H1 (cell line): ENCODE measurements around the gene PITPNC1. TPM values are rescaled to one million over a fixed set of nuclear protein-coding genes. Genes with fewer than 3 reads are reported as not detected.
"Not testable (repeated sequence)": the region's sequence is repeated elsewhere in the genome, so short reads cannot be mapped to it uniquely, and the experiment has no call there.

ENCODE experiments used
- CTCF ChIA-PET: fragments of 300-600 bp; sonication (Branson Sonifier 250); formaldehyde crosslinking; loops from one replicate; lab custom pipeline; 2021; ENCODE audit not compliant: partially characterized antibody; lab: Charles Lee
- POLR2A ChIA-PET: fragments of 300-600 bp; sonication (Branson Sonifier 250); formaldehyde crosslinking; loops from one replicate; lab custom pipeline; 2021; ENCODE audit warnings: inconsistent platforms; ENCODE audit not compliant: partially characterized antibody; lab: Charles Lee
- DNase-seq, 2 experiments: peaks; one replicate each; pipeline versions ENCODE4 v3.0.0 to v3.0.0-alpha.2; 2010 to 2022; ENCODE audit warnings: low spot score in 2 of 2, low read depth in 1 of 2, mixed read lengths in 1 of 2
- FAIRE-seq: peaks from 2 replicates; lab custom pipeline; 2011; peaks lifted over from hg19 to GRCh38; lab: Jason Lieb, UNC
- H2AFZ ChIP-seq: 2 replicates; pipeline ENCODE4 v1.8.1; 2012; ENCODE audit warnings: low read length, inconsistent platforms
- H2AK5ac ChIP-seq: 2 replicates; pipeline ENCODE4 v1.6.1; 2013; ENCODE audit warnings: low read depth, low read length
- H2BK120ac ChIP-seq: replicated peaks from 2 replicates; pipeline ENCODE3; 2013; ENCODE audit warnings: low read depth, low read length, inconsistent platforms
- H2BK12ac ChIP-seq: 2 replicates; pipeline ENCODE4 v1.6.1; 2013; ENCODE audit warnings: low read depth, low read length
- H2BK15ac ChIP-seq: 2 replicates; pipeline ENCODE4 v1.6.1; 2013; ENCODE audit warnings: low read length
- H2BK20ac ChIP-seq: 2 replicates; pipeline ENCODE4 v1.6.1; 2013; ENCODE audit warnings: low read length
- H2BK5ac ChIP-seq: 2 replicates; pipeline ENCODE4 v1.6.1; 2013; ENCODE audit warnings: low read depth, low read length
- H3K14ac ChIP-seq: 2 replicates; pipeline ENCODE4 v1.6.1; 2013; ENCODE audit warnings: inconsistent platforms; ENCODE audit not compliant: insufficient read length
- H3K18ac ChIP-seq: 2 replicates; pipeline ENCODE4 v1.6.1; 2013; ENCODE audit warnings: low read length; ENCODE audit errors: extremely low read depth
- H3K23ac ChIP-seq: 2 replicates; pipeline ENCODE4 v1.6.1; 2013; ENCODE audit warnings: inconsistent platforms; ENCODE audit not compliant: insufficient read length
- H3K23me2 ChIP-seq: 2 replicates; pipeline ENCODE4 v1.6.1; 2013; ENCODE audit warnings: low read depth, low read length
- H3K27ac ChIP-seq: 2 replicates; pipeline ENCODE4 v1.6.1; 2011; ENCODE audit warnings: low read depth, low read length, inconsistent platforms
- H3K27me3 ChIP-seq, 4 experiments: replicated peaks in 1 of 4; 1 replicate in 1 of 4; 2 replicates in 3 of 4; pipeline versions ENCODE4 v1.6.1 to v1.8.1; 2011 to 2013; ENCODE audit warnings: low read length in 3 of 4, mild to moderate bottlenecking in 3 of 4, inconsistent platforms in 2 of 4, mixed read lengths in 2 of 4, moderate library complexity in 1 of 4; ENCODE audit not compliant: control insufficient read depth in 3 of 4, insufficient read depth in 3 of 4; ENCODE audit errors: extremely low read depth in 1 of 4
- H3K36me3 ChIP-seq, 4 experiments: 2 replicates each; pipeline versions ENCODE4 v1.6.1 to v1.8.1; 2011 to 2013; ENCODE audit warnings: mild to moderate bottlenecking in 4 of 4, low read length in 3 of 4, moderate library complexity in 2 of 4, control low read depth in 1 of 4, inconsistent platforms in 1 of 4; ENCODE audit not compliant: insufficient read depth in 4 of 4, control insufficient read depth in 2 of 4
- H3K4ac ChIP-seq: replicated peaks from 2 replicates; pipeline ENCODE3; 2013; ENCODE audit warnings: low read length, low read depth, mixed read lengths, inconsistent platforms; ENCODE audit not compliant: insufficient read length
- H3K4me1 ChIP-seq, 4 experiments: replicated peaks in 1 of 4; 1 replicate in 1 of 4; 2 replicates in 3 of 4; pipeline versions ENCODE4 v1.6.1 to v1.8.1; 2011 to 2013; ENCODE audit warnings: low read length in 3 of 4, inconsistent platforms in 2 of 4, mixed read lengths in 1 of 4; ENCODE audit not compliant: insufficient read depth in 4 of 4, control insufficient read depth in 3 of 4
- H3K4me2 ChIP-seq, 2 experiments: 2 replicates each; pipeline versions ENCODE4 v1.6.1 to v1.8.1; 2011 to 2013; ENCODE audit warnings: low read depth in 2 of 2, low read length in 2 of 2, control low read depth in 1 of 2, inconsistent platforms in 1 of 2, mild to moderate bottlenecking in 1 of 2; ENCODE audit not compliant: insufficient read depth in 1 of 2
- H3K4me3 ChIP-seq, 4 experiments: fragments of 200-600, 300-600 bp in 1 of 4; sonication (generic), shearing (Covaris generic), sonication (Bioruptor Twin) in 1 of 4; 2 replicates each; pipeline versions ENCODE4 v1.5.1 to v1.8.1; 2011 to 2016; ENCODE audit warnings: low read length in 4 of 4, low read depth in 3 of 4, control low read depth in 2 of 4, inconsistent platforms in 2 of 4, mild to moderate bottlenecking in 2 of 4, mixed read lengths in 1 of 4, moderate library complexity in 1 of 4; ENCODE audit not compliant: insufficient read depth in 2 of 4; ENCODE audit errors: extremely low read depth in 1 of 4
- H3K56ac ChIP-seq: replicated peaks from 2 replicates; pipeline ENCODE3; 2013; ENCODE audit warnings: low read depth, mild to moderate bottlenecking, mixed read lengths, low read length, inconsistent platforms; ENCODE audit not compliant: insufficient read length
- H3K79me1 ChIP-seq: 2 replicates; pipeline ENCODE4 v1.6.1; 2013; ENCODE audit warnings: low read depth, low read length, control low read depth
- H3K79me2 ChIP-seq, 2 experiments: 2 replicates each; pipeline versions ENCODE4 v1.6.1 to v1.8.1; 2012 to 2013; ENCODE audit warnings: low read length in 2 of 2, mild to moderate bottlenecking in 2 of 2, inconsistent platforms in 1 of 2; ENCODE audit not compliant: insufficient read depth in 2 of 2, control insufficient read depth in 1 of 2
- H3K9ac ChIP-seq, 4 experiments: replicated peaks in 1 of 4; 1 replicate in 1 of 4; 2 replicates in 3 of 4; pipeline versions ENCODE4 v1.6.1 to v1.8.1; 2011 to 2013; ENCODE audit warnings: low read depth in 3 of 4, low read length in 3 of 4, control low read depth in 2 of 4, mild to moderate bottlenecking in 2 of 4, moderate library complexity in 2 of 4, inconsistent platforms in 1 of 4; ENCODE audit errors: extremely low read depth in 1 of 4
- H3K9me3 ChIP-seq, 2 experiments: 2 replicates each; pipeline versions ENCODE4 v1.6.1 to v1.8.1; 2012 to 2013; ENCODE audit warnings: mild to moderate bottlenecking in 2 of 2, moderate library complexity in 2 of 2, control low read depth in 1 of 2, inconsistent platforms in 1 of 2, low read depth in 1 of 2, low read length in 1 of 2, mixed read lengths in 1 of 2; ENCODE audit not compliant: insufficient read depth in 2 of 2
- H4K20me1 ChIP-seq, 2 experiments: replicated peaks in 1 of 2; 2 replicates each; pipeline versions ENCODE3 to v1.8.1; 2011 to 2013; ENCODE audit warnings: inconsistent platforms in 2 of 2, low read length in 2 of 2, mild to moderate bottlenecking in 1 of 2; ENCODE audit not compliant: insufficient read depth in 2 of 2, control insufficient read depth in 1 of 2
- H4K5ac ChIP-seq: 2 replicates; pipeline ENCODE4 v1.6.1; 2013; ENCODE audit warnings: low read length, low read depth, mixed read lengths, inconsistent platforms; ENCODE audit not compliant: insufficient read length
- H4K8ac ChIP-seq: 2 replicates; pipeline ENCODE4 v1.8.0; 2013; ENCODE audit warnings: mild to moderate bottlenecking, moderate library complexity, low read length, inconsistent platforms; ENCODE audit not compliant: insufficient read depth; ENCODE audit errors: extremely low read depth
- H4K91ac ChIP-seq: replicated peaks from 2 replicates; pipeline ENCODE3; 2013; ENCODE audit warnings: low read length, mixed read lengths, inconsistent platforms; ENCODE audit not compliant: insufficient read length
- EP300 ChIP-seq, 2 experiments: IDR thresholded peaks; 1 replicate in 1 of 2; 2 replicates in 1 of 2; pipeline ENCODE4 v1.6.1; 2011 to 2012; ENCODE audit warnings: low read depth in 2 of 2, low read length in 2 of 2, mild to moderate bottlenecking in 2 of 2, borderline replicate concordance in 1 of 2, inconsistent platforms in 1 of 2, moderate library complexity in 1 of 2
- FOSL1 ChIP-seq: IDR thresholded peaks from 2 replicates; pipeline ENCODE4 v1.6.1; 2011; ENCODE audit warnings: mild to moderate bottlenecking, low read depth, low read length, moderate library complexity; ENCODE audit not compliant: insufficient read depth
- USF2 ChIP-seq: IDR thresholded peaks from 2 replicates; pipeline ENCODE4 v1.6.1; 2011; ENCODE audit warnings: low read length, improper control_type of control experiment
- YY1 ChIP-seq: IDR thresholded peaks from 2 replicates; pipeline ENCODE4 v1.6.1; 2011; ENCODE audit warnings: low read depth, mild to moderate bottlenecking, low read length
- WGBS, 2 experiments: shearing (Covaris generic) in 1 of 2; methylation state at CpG; one replicate each; pipeline versions ENCODE4 v1.1.6 to v1.1.7; 2013 to 2015; ENCODE audit warnings: low lambda C conversion rate in 2 of 2, mixed read lengths in 2 of 2, inconsistent platforms in 1 of 2, low coverage in 1 of 2, missing lambda C conversion rate in 1 of 2; ENCODE audit not compliant: insufficient replicate concordance in 2 of 2, insufficient coverage in 1 of 2, insufficient read length in 1 of 2; ENCODE audit errors: extremely low coverage in 1 of 2, missing lambda C conversion rate in 1 of 2; 5-methylcytosine and 5-hydroxymethylcytosine counted together
- polyA plus RNA-seq, 7 experiments: library from polyadenylated mRNA; depleted of rRNA in 3 of 7; stranded (reverse) in 5 of 7; unstranded in 2 of 7; fragments of >200 nt in 5 of 7; fragments of 200-250 nt in 2 of 7; gene quantifications; 1 replicate in 5 of 7; 2 replicates in 1 of 7; 4 replicates in 1 of 7; pipeline versions ENCODE4 v1.2.1 to v1.2.3, GENCODE V29; 2011 to 2013; ENCODE audit warnings: missing spikeins in 2 of 7, mixed read lengths in 2 of 7
- total RNA-seq: library from RNA; stranded (reverse); fragmentation: NEBNext Ultra II Directional; extraction: Animal tissue kit (Norgen Biotek cat#: 25700); gene quantifications from 2 replicates; pipeline ENCODE4 v1.2.1, GENCODE V29; 2021

PITPNC1 gene
- total and polyA plus RNA-seq, 2 of the 8 experiments (the other 6 are each of a cell fraction or from before 2014, with no cell fraction given): 17.6 to 54.7 TPM

DNA sequence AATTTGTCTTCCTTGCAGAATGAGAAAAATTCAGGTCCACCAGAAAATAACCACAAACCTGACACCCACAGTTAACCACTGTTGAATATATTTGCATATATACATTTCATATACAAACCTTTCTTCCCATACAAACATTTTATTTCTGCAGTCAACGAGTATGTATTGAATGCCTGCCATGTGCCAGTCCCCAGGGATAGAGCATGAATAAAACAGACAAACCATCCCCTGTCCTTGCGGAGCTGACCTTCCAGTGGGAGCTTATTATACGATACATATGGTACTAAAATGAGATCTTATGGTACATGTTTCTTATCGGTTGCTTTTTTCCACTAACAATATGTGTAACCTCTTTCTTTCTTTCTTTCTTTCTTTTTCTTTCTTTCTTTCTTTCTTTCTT, 116.7 kb downstream of the PITPNC1 start (continued):
- TF ChIP-seq YY1 (no peak), USF2 (no peak), FOSL1 (no peak), EP300 (IDR thresholded peaks at IDR 0.05; ENCODE audit: borderline replicate concordance in 1 of 2, low read depth in 2 of 2, low read length in 2 of 2) (no peak)
- TF ChIP-seq, all 59 proteins: peak for 0

DNA sequence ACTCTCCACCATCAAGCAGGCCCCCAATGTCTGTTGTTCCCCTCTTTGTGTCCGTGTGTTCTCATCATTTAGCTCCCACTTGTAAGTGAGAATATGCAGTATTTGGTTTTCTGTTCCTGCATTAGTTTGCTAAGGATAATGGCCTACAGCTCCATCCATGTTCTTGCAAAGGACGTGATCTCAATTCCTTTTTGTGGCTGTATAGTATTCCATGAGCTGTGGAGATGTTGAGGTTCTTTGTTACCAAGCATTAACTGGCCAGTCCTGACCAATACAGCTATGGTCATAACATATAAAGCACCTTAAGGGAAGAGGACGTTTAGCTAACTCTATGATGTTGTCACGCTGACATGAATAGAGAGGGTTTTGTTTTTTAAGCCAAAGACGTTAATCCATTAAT, 118.5 kb downstream of the PITPNC1 start:
- H2BK20ac ChIP-seq, H3K27me3 ChIP-seq, H2BK12ac ChIP-seq, H3K9ac ChIP-seq, H2AK5ac ChIP-seq, H3K14ac ChIP-seq, H3K4me3 ChIP-seq, H3K9me3 ChIP-seq, H4K91ac ChIP-seq, H4K8ac ChIP-seq, FAIRE-seq, H3K4ac ChIP-seq, H4K20me1 ChIP-seq, H2AFZ ChIP-seq, CTCF ChIA-PET, H4K5ac ChIP-seq, H2BK5ac ChIP-seq, H3K18ac ChIP-seq, H3K23ac ChIP-seq, POLR2A ChIA-PET, H3K56ac ChIP-seq, H3K36me3 ChIP-seq, H3K4me2 ChIP-seq, H2BK120ac ChIP-seq, H3K23me2 ChIP-seq, DNase-seq, H2BK15ac ChIP-seq, H3K27ac ChIP-seq, H3K79me1 ChIP-seq: not testable (repeated sequence)
- WGBS, 2 experiments: 94% methylated on average over 5 of the region's 5 CpGs; no CpG with 5 or more reads in 1 of the 2 experiments
- peaks cover 3 to 73% of the 10 kb centered on the region in 2 experiments; a peak in 2 of 4 replicates for H3K79me2 ChIP-seq
- peaks cover 5 to 15% (median 10%) of the 10 kb centered on the region in 4 experiments for H3K4me1 ChIP-seq
